ENCODE data around the gene CCL5.

CCL5 gene

DNA sequence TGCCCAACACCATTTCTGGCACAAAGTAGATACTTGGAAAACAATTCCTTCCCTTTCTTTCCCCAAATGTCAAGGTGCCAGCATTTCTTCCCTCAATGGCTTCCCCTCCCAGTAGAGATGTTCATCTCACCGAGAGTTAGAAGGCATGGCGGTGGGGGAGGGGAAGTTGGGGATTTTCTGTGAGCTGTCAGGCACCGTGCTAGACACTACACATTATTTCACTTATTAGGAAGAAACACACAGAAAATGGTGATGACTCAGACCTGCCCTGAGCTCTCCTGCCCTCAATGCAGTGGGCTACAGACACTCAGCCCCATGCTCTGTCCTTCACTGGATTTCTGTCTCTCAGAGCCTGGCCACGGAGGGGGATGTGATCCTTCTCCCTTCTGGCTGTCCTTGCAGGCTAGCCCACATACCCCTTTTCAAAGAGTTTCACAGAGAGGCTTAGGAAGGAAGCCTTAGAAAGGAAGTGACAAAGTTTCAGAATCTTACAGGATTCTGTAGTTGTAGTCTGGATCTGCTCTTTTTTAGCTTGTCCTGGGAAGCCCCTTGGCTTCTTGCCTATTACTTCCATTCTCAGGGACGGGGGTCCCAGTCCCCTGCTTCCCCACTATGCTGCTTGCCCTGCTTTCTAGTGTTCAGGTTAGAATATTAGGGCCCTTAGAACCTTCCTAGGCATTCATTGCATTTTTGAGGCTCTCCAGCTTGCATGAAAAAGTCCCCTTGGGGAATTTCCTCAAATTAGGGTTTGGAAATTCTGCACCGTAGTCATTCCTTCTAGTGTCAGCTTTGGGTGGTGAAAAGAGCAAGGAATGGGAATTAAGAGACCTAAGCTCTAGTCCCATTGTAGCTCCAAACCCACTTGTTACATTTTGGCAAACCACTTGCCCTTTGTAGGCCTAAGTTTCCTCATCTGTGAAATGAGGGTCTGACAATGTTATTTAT, 12.2 kb upstream of the CCL5 start:
- no peak overlapping the region for H3K4me3 ChIP-seq (ENCODE audit: control insufficient read depth, low read depth, low read length)
- TF ChIP-seq CTCF (IDR thresholded peaks at IDR 0.05; ENCODE audit: control insufficient read depth, insufficient read depth, low read depth, low read length, missing control alignments) = no peak
- DNase-seq (ENCODE audit: low read depth) = no peak

GRCh38 chr17:35891269-35891668, 11.1 kb upstream of the CCL5 start:
- no peak overlapping the region for H3K4me3 ChIP-seq (ENCODE audit: control insufficient read depth, low read depth, low read length)
- TF ChIP-seq CTCF (IDR thresholded peaks at IDR 0.05; ENCODE audit: control insufficient read depth, insufficient read depth, low read depth, low read length, missing control alignments) = no peak
- DNase-seq (ENCODE audit: low read depth) = no peak

DNA sequence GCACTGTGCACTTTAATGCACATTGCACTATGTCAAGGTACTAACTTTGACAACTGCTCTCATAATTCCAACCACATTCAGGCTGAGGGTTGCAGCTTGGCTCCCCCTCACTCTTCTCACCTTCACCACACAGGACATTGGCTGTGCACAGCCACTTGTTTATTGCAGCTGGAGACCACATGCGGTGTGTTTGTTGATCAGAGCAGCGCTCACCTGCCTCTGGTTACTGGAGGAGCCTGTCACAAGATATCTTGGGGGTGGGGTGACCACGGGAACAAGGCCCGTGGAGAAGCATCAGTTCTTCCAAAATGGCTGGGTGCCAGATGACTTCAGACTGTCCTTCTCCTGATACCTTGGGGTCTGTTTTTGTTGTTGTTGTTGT, 10.6 kb upstream of the CCL5 start:
- H3K4me3 ChIP-seq (ENCODE audit: control insufficient read depth, low read depth, low read length) = no peak overlapping the region
- TF ChIP-seq CTCF (IDR thresholded peaks at IDR 0.05; ENCODE audit: control insufficient read depth, insufficient read depth, low read depth, low read length, missing control alignments) = no peak
- no peak for DNase-seq (ENCODE audit: low read depth)

GRCh38 chr17:35889818-35890773, 9.9 kb upstream of the CCL5 start:
- DNase-seq (ENCODE audit: low read depth) = peak; percentile 57
- H3K4me3 ChIP-seq (ENCODE audit: control insufficient read depth, low read depth, low read length) = no peak overlapping the region
- no peak for TF ChIP-seq CTCF (IDR thresholded peaks at IDR 0.05; ENCODE audit: control insufficient read depth, insufficient read depth, low read depth, low read length, missing control alignments)

- H3K4me3 ChIP-seq (ENCODE audit: control insufficient read depth, low read depth, low read length) = no peak overlapping the region
- no peak for TF ChIP-seq CTCF (IDR thresholded peaks at IDR 0.05; ENCODE audit: control insufficient read depth, insufficient read depth, low read depth, low read length, missing control alignments)
- no peak for DNase-seq (ENCODE audit: low read depth)
These were observed 9.1 kb upstream of the CCL5 start for GRCh38 chr17:35889241-35889640.

GRCh38 chr17:35878361-35878760, 1.8 kb downstream of the CCL5 start:
- no peak overlapping the region for H3K4me3 ChIP-seq (ENCODE audit: control insufficient read depth, low read depth, low read length)
- no peak for TF ChIP-seq CTCF (IDR thresholded peaks at IDR 0.05; ENCODE audit: control insufficient read depth, insufficient read depth, low read depth, low read length, missing control alignments)
- no peak for DNase-seq (ENCODE audit: low read depth)
